Tibial nerve (tissue), 4 donors: ENCODE measurements around the gene TTC16.

ENCODE experiments used
- CTCF ChIP-seq, 5 experiments: fragments of 200-600 bp in 3 of 5; fragments of 450-650 bp in 2 of 5; sonication (generic) in 3 of 5; IDR thresholded peaks; one replicate each; pipeline ENCODE4 v1.5.1; 2016 to 2019; ENCODE audit warnings: antibody characterized with exemption in 5 of 5, mild to moderate bottlenecking in 3 of 5, moderate library complexity in 2 of 5
- EP300 ChIP-seq, 2 donors: sonication (generic); formaldehyde crosslinking; IDR thresholded peaks; one replicate each; pipeline ENCODE4 v1.6.1; 2017; ENCODE audit warnings: antibody characterized with exemption in 2 of 2, mild to moderate bottlenecking in 1 of 2
- POLR2A ChIP-seq, 2 donors: fragments of 450-650 bp; IDR thresholded peaks; one replicate each; pipeline ENCODE4 v1.6.1; 2017; ENCODE audit warnings: antibody characterized with exemption in 2 of 2, mild to moderate bottlenecking in 2 of 2, moderate library complexity in 2 of 2

- TF ChIP-seq POLR2A (IDR thresholded peaks at IDR 0.05) (no peak), EP300 (IDR thresholded peaks at IDR 0.05) (no peak), CTCF (IDR thresholded peaks at IDR 0.05) (no peak)
These were observed 38.5 kb downstream of the TTC16 start for GRCh38 chr9:127754099-127755060.
